ENCODE measurements around the gene NHERF1. TPM values are rescaled to one million over a fixed set of nuclear protein-coding genes. Genes with fewer than 3 reads are reported as not detected.

Gene NHERF1
- total RNA-seq, 2 experiments from 2014 or later, result 284 to 377 TPM

- peaks cover 17% of the 10 kb centered on the region for H3K27me3 Mint-ChIP-seq
- peaks cover 47% of the 10 kb centered on the region for H3K4me1 Mint-ChIP-seq
- CTCF ChIA-PET, result interaction anchor here (0.6 to 6.0 kb wide), 32 partner anchors 8 to 298 kb away, joined by 3 to 262 read pairs (median 6); partner anchors contain the start of genes CD300H and NAT9
- peak within 1 kb of the TSS; percentile 91 for H3K27ac Mint-ChIP-seq
- DNase-seq (peak; percentile 67), ATAC-seq (peak; percentile 37)
- H3K36me3 Mint-ChIP-seq, result peaks cover 3% of the 10 kb centered on the region
- no peaks in the 10 kb centered on the region for H3K9me3 Mint-ChIP-seq (ENCODE audit: low read depth)
- H3K4me3 Mint-ChIP-seq, result peak within 1 kb of the TSS; percentile 87
These were observed 11.7 kb upstream of the NHERF1 start, which contains the start of gene RAB37 for GRCh38 chr17:74736513-74737298. RAB37 (plus strand) TSS chr17:74737256; CDS start chr17:74737273, 17 bp downstream.

GRCh38 chr17:74737299-74738050, 11.0 kb upstream of the NHERF1 start:
- H3K4me3 Mint-ChIP-seq, result peak overlapping the region; percentile 87
- no peaks in the 10 kb centered on the region for H3K9me3 Mint-ChIP-seq (ENCODE audit: low read depth)
- ATAC-seq (peak; percentile 18), DNase-seq (peak; percentile 69)
- H3K4me1 Mint-ChIP-seq, result peaks cover 54% of the 10 kb centered on the region
- peaks cover 17% of the 10 kb centered on the region for H3K27me3 Mint-ChIP-seq
- H3K36me3 Mint-ChIP-seq, result peaks cover 3% of the 10 kb centered on the region
- H3K27ac Mint-ChIP-seq, result peak overlapping the region; percentile 91
- CTCF ChIA-PET, result interaction anchor here (0.8 to 6.0 kb wide), 28 partner anchors 8 to 600 kb away, joined by 3 to 262 read pairs (median 6); partner anchors contain the start of genes CD300H, FDXR and NAT9

GRCh38 chr17:74738051-74738996, 10.1 kb upstream of the NHERF1 start:
- CTCF ChIA-PET, result interaction anchor here (0.8 to 6.0 kb wide), 24 partner anchors 8 to 599 kb away, joined by 3 to 262 read pairs (median 6); partner anchors contain the start of genes CD300H, FDXR and NAT9
- Mint-ChIP-seq H3K36me3 (peaks cover 8% of the 10 kb centered on the region), H3K27ac (peak overlapping the region; percentile 91), H3K4me3 (peak overlapping the region; percentile 87), H3K4me1 (peaks cover 63% of the 10 kb centered on the region), H3K27me3 (peaks cover 17% of the 10 kb centered on the region), H3K9me3 (ENCODE audit: low read depth) (no peaks in the 10 kb centered on the region)
- ATAC-seq, result peak; percentile 70
- peak; percentile 96 for DNase-seq

- no peak for DNase-seq
- CTCF ChIA-PET, result interaction anchor here (0.9 to 6.0 kb wide), 11 partner anchors 7 to 371 kb away, joined by 3 to 262 read pairs (median 16); partner anchors contain the start of gene NAT9
- ATAC-seq, result no peak
- Mint-ChIP-seq H3K27ac (peak overlapping the region; percentile 91), H3K36me3 (peaks cover 18% of the 10 kb centered on the region), H3K4me1 (peaks cover 73% of the 10 kb centered on the region), H3K4me3 (peak overlapping the region; percentile 87), H3K27me3 (peaks cover 17% of the 10 kb centered on the region), H3K9me3 (ENCODE audit: low read depth) (no peaks in the 10 kb centered on the region)
These were observed 9.1 kb upstream of the NHERF1 start for GRCh38 chr17:74739227-74739831.

GRCh38 chr17:74740173-74740572, 8.3 kb upstream of the NHERF1 start:
- H3K36me3 Mint-ChIP-seq, result peaks cover 20% of the 10 kb centered on the region
- ATAC-seq, result no peak
- peaks cover 79% of the 10 kb centered on the region for H3K4me1 Mint-ChIP-seq
- no peaks in the 10 kb centered on the region for H3K9me3 Mint-ChIP-seq (ENCODE audit: low read depth)
- H3K4me3 Mint-ChIP-seq, result peak overlapping the region; percentile 8
- no peak for DNase-seq
- CTCF ChIA-PET, result interaction anchor here (1.2 to 6.0 kb wide), 4 partner anchors 40 to 221 kb away, joined by 3 to 262 read pairs (median 48); partner anchors contain the start of gene NAT9
- peak overlapping the region; percentile 91 for H3K27ac Mint-ChIP-seq
- H3K27me3 Mint-ChIP-seq, result peaks cover 9% of the 10 kb centered on the region

GRCh38 chr17:74740641-74741387, 7.6 kb upstream of the NHERF1 start:
- ATAC-seq, result no peak
- H3K4me1 Mint-ChIP-seq, result peaks cover 81% of the 10 kb centered on the region
- CTCF ChIA-PET, result interaction anchor here (0.6 to 3.0 kb wide), 9 partner anchors 10 to 1083 kb away, joined by 3 to 34 read pairs (median 14); partner anchors contain the start of gene NAT9
- peaks cover 20% of the 10 kb centered on the region for H3K36me3 Mint-ChIP-seq
- peaks cover 6% of the 10 kb centered on the region for H3K27me3 Mint-ChIP-seq
- peak overlapping the region; percentile 91 for H3K27ac Mint-ChIP-seq
- H3K4me3 Mint-ChIP-seq, result no peak overlapping the region
- no peaks in the 10 kb centered on the region for H3K9me3 Mint-ChIP-seq (ENCODE audit: low read depth)
- DNase-seq, result no peak

- peaks cover 84% of the 10 kb centered on the region for H3K4me1 Mint-ChIP-seq
- CTCF ChIA-PET, result interaction anchor here (0.8 to 3.0 kb wide), 17 partner anchors 9 to 132 kb away, joined by 3 to 34 read pairs (median 8); partner anchors contain the start of genes FDXR and NAT9
- H3K9me3 Mint-ChIP-seq (ENCODE audit: low read depth), result no peaks in the 10 kb centered on the region
- peaks cover 20% of the 10 kb centered on the region for H3K36me3 Mint-ChIP-seq
- H3K27ac Mint-ChIP-seq, result peak overlapping the region; percentile 91
- ATAC-seq, result peak; percentile 30
- peak; percentile 88 for DNase-seq
- no peaks in the 10 kb centered on the region for H3K27me3 Mint-ChIP-seq
- H3K4me3 Mint-ChIP-seq, result peak overlapping the region; percentile 43
These were observed 6.3 kb upstream of the NHERF1 start for GRCh38 chr17:74742153-74742515.

- no peaks in the 10 kb centered on the region for H3K9me3 Mint-ChIP-seq (ENCODE audit: low read depth)
- DNase-seq (no peak), ATAC-seq (no peak)
- H3K27me3 Mint-ChIP-seq, result no peaks in the 10 kb centered on the region
- peaks cover 88% of the 10 kb centered on the region for H3K4me1 Mint-ChIP-seq
- peak overlapping the region; percentile 43 for H3K4me3 Mint-ChIP-seq
- CTCF ChIA-PET, result interaction anchor here (0.9 to 3.0 kb wide), 13 partner anchors 8 to 131 kb away, joined by 3 to 34 read pairs (median 10); partner anchors contain the start of genes FDXR and NAT9
- H3K36me3 Mint-ChIP-seq, result peaks cover 20% of the 10 kb centered on the region
- peak overlapping the region; percentile 91 for H3K27ac Mint-ChIP-seq
These were observed 5.4 kb upstream of the NHERF1 start for GRCh38 chr17:74742978-74743545.

- DNase-seq (no peak), ATAC-seq (no peak)
- CTCF ChIA-PET, result interaction anchor here (0.8 to 4.7 kb wide), 9 partner anchors 13 to 122 kb away, joined by 3 to 110 read pairs (median 48); partner anchors contain the start of gene NAT9
- H3K4me3 Mint-ChIP-seq, result no peak overlapping the region
- H3K27me3 Mint-ChIP-seq, result no peaks in the 10 kb centered on the region
- H3K36me3 Mint-ChIP-seq, result peaks cover 20% of the 10 kb centered on the region
- peaks cover 81% of the 10 kb centered on the region for H3K4me1 Mint-ChIP-seq
- H3K9me3 Mint-ChIP-seq (ENCODE audit: low read depth), result no peaks in the 10 kb centered on the region
- peak overlapping the region; percentile 65 for H3K27ac Mint-ChIP-seq
These were observed 4.7 kb upstream of the NHERF1 start for GRCh38 chr17:74743755-74744154.

- peak overlapping the region; percentile 65 for H3K27ac Mint-ChIP-seq
These were observed 4.1 kb upstream of the NHERF1 start for GRCh38 chr17:74744349-74744713.

More at GRCh38 chr17:74744349-74744713, 4.1 kb upstream of the NHERF1 start:
- no peak for ATAC-seq
- Mint-ChIP-seq H3K27me3 (no peaks in the 10 kb centered on the region), H3K9me3 (ENCODE audit: low read depth) (no peaks in the 10 kb centered on the region), H3K4me3 (no peak overlapping the region), H3K4me1 (peaks cover 76% of the 10 kb centered on the region), H3K36me3 (peaks cover 18% of the 10 kb centered on the region)
- CTCF ChIA-PET, result interaction anchor here (0.8 to 4.7 kb wide), 13 partner anchors 8 to 376 kb away, joined by 3 to 110 read pairs (median 31); partner anchors contain the start of genes FDXR, GPR142 and NAT9
- no peak for DNase-seq
